ENCODE measurements around the gene UPK3A. TPM values are rescaled to one million over a fixed set of nuclear protein-coding genes. Genes with fewer than 3 reads are reported as not detected.
A peak's percentile ranks its signal among the peaks of the same experiment; 100 is the strongest.

UPK3A gene
- total and polyA plus RNA-seq, 10 of the 15 experiments (the other 5 are each of a cell fraction or from before 2014, with no cell fraction given): not detected

GRCh38 chr22:45254388-45254787 is 30.4 kb upstream of the UPK3A start (continued):
- TF ChIP-seq ZBTB40 (IDR thresholded peaks at IDR 0.05; ENCODE audit: borderline replicate concordance): no peak
- TF ChIP-seq CBX5 (IDR thresholded peaks at IDR 0.05; ENCODE audit: low read depth): no peak
- TF ChIP-seq IKZF2 (IDR thresholded peaks at IDR 0.05): no peak
- TF ChIP-seq, protein P1, sequence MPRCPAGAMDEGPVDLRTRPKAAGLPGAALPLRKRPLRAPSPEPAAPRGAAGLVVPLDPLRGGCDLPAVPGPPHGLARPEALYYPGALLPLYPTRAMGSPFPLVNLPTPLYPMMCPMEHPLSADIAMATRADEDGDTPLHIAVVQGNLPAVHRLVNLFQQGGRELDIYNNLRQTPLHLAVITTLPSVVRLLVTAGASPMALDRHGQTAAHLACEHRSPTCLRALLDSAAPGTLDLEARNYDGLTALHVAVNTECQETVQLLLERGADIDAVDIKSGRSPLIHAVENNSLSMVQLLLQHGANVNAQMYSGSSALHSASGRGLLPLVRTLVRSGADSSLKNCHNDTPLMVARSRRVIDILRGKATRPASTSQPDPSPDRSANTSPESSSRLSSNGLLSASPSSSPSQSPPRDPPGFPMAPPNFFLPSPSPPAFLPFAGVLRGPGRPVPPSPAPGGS (IDR thresholded peaks at IDR 0.05; ENCODE audit: borderline replicate concordance, insufficient read depth, low read depth, low read length, poor library complexity, severe bottlenecking): peak; percentile 57
- TF ChIP-seq HDGF (IDR thresholded peaks at IDR 0.05): no peak
- no peak for TF ChIP-seq SMARCA5 (IDR thresholded peaks at IDR 0.05)
- no peak for TF ChIP-seq BCLAF1 (IDR thresholded peaks at IDR 0.05)
- no peak for TF ChIP-seq TAF1 (IDR thresholded peaks at IDR 0.05; ENCODE audit: borderline replicate concordance, low read depth, low read length)
- TF ChIP-seq, protein P2, sequence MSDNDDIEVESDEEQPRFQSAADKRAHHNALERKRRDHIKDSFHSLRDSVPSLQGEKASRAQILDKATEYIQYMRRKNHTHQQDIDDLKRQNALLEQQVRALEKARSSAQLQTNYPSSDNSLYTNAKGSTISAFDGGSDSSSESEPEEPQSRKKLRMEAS (IDR thresholded peaks at IDR 0.05; ENCODE audit: low read depth, low read length): no peak
- no peak for TF ChIP-seq RB1 (IDR thresholded peaks at IDR 0.05; ENCODE audit: borderline replicate concordance)
- TF ChIP-seq ZNF622 (IDR thresholded peaks at IDR 0.05): no peak
- TF ChIP-seq FOXK2 (IDR thresholded peaks at IDR 0.05): no peak
- TF ChIP-seq, protein P3, sequence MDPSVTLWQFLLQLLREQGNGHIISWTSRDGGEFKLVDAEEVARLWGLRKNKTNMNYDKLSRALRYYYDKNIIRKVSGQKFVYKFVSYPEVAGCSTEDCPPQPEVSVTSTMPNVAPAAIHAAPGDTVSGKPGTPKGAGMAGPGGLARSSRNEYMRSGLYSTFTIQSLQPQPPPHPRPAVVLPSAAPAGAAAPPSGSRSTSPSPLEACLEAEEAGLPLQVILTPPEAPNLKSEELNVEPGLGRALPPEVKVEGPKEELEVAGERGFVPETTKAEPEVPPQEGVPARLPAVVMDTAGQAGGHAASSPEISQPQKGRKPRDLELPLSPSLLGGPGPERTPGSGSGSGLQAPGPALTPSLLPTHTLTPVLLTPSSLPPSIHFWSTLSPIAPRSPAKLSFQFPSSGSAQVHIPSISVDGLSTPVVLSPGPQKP (IDR thresholded peaks at IDR 0.05; ENCODE audit: low read depth, low read length): no peak
- TF ChIP-seq BCL11A (IDR thresholded peaks at IDR 0.05; ENCODE audit: low read depth, low read length): peak; percentile 61
- TF ChIP-seq RAD21 (IDR thresholded peaks at IDR 0.05; ENCODE audit: insufficient read depth, low read depth, low read length): no peak
